HG03521 (cell line): ENCODE results near the gene TMED1.
"Not testable (repeated sequence)": the region's sequence is repeated elsewhere in the genome, so short reads cannot be mapped to it uniquely, and the experiment has no call there.

ENCODE experiments used
- ATAC-seq: cut with Tn5 transposase; IDR thresholded peaks from one replicate; pipeline ENCODE4 v1.9.1; 2021; ENCODE audit warnings: mild to moderate bottlenecking, moderate library complexity; ENCODE audit not compliant: unreplicated experiment

TMED1 gene

GRCh38 chr19:10835754-10836478 lies at the start of gene TMED1:
TSS of gene TMED1 (minus strand) at chr19:10836212. CDS start at chr19:10836191, 21 bp downstream.
- peak; percentile 69 for ATAC-seq

DNA sequence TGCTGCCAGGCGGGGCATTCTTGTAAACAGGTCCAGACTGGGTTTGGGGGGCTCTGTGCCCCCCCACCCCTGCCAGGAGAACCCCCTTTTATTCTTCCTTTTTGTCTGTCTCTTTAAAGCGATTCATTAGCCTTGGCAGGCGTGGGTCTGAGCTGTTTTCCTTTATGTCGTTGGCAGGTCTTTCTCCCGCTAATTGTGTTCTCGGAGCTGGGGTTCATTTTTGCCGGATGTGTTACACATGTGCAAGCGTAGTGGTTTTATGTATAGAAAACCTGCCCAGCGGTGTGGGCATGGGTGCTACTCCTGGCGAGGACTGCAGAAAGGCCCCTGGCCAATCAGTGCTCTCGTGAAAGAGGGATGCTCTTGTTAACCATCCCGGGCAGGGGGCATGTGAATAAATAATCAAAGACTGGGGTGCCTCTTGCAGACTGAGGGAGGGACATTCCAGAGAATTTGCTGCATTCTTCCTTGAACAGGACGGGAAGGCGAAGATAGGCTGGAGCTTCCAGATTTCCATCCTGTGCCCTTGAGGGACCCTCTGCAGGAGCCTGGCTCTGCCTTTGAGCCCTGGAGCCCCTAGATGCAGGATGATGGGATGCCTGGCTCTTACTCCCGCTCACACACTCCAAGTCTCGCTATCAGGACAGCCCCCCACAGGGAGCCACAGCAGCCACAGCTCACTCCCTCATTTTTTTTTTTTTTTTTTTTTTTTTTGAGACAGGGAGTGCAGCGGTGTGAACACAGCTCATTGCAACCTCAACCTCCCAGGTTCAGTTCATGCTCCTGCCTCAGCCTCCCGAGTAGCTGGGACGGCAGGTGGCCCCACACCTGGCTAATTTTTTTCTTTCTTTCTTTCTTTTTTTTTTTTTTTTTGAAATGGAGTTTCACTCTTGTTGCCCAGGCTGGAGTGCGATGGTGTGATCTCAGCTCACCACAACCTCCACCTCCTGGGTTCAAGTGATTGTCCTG lies 49.5 kb upstream of the TMED1 start:
- ATAC-seq = no peak

DNA sequence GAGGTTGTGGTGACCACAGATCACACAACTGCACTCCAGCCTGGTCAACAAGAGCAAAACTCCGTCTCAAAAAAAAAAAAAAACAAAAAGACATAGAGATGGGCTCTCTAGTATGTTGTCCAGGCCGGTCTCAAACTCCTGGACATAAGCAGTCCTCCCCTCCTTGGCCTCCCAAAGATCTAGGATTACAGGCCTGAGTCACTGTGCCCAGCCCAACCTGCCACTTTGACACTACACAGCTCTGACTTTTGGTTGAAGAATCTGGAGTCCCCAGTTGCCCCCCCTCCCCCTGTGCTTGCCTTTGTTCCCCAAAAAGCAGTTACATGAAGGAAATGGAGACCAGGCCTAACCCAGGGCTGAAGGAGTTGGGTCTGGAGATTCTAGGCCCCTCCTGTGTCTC lies 48.3 kb upstream of the TMED1 start:
- ATAC-seq = no peak

GRCh38 chr19:10882108-10882457 lies 46.1 kb upstream of the TMED1 start:
- ATAC-seq = no peak

GRCh38 chr19:10881403-10882107 lies 45.5 kb upstream of the TMED1 start:
- no peak for ATAC-seq

DNA sequence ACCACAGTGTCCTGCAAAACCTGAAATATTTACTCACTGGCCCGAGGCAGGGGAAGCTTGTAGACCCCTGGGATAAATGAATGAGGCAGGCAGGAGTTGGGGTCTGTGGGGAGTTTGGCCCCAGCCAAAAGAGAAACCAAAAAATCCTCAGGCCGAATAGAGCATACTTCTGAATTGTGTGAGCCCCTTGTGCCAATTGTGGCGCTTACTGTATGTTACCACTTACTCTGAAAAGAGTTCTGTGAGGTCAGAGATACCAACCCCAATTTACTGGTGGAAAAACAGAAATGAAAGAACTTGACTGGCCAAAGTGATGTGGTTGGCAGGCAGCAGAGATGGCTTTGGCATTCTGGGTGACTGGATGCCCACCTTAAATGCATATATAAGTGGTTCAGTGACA lies 42.2 kb upstream of the TMED1 start:
- ATAC-seq = no peak

GRCh38 chr19:10877608-10878007 lies 41.6 kb upstream of the TMED1 start:
- not testable (repeated sequence) for ATAC-seq

GRCh38 chr19:10876459-10877240 lies 40.6 kb upstream of the TMED1 start:
- no peak for ATAC-seq

DNA sequence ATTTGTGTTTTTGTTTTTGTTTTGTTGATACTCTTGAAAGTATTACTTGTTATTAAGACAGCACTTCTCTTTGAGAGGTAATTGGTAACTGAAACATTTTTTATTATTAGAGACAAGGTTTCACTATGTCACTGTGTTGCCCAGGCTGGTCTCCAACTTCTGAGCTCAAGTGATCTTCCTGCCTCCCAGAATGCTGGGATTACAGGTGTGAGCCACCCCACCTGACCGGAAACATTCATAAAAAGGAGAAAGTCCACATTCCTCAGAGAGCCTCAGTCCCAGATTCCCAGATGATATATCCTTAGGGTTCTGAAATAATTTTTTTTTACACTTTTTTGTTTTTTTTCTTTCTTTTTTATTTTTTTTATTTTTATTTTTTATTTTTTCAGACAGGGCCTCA lies 38.0 kb upstream of the TMED1 start:
- ATAC-seq = no peak

GRCh38 chr19:10872546-10873107 lies 36.6 kb upstream of the TMED1 start:
- no peak for ATAC-seq

DNA sequence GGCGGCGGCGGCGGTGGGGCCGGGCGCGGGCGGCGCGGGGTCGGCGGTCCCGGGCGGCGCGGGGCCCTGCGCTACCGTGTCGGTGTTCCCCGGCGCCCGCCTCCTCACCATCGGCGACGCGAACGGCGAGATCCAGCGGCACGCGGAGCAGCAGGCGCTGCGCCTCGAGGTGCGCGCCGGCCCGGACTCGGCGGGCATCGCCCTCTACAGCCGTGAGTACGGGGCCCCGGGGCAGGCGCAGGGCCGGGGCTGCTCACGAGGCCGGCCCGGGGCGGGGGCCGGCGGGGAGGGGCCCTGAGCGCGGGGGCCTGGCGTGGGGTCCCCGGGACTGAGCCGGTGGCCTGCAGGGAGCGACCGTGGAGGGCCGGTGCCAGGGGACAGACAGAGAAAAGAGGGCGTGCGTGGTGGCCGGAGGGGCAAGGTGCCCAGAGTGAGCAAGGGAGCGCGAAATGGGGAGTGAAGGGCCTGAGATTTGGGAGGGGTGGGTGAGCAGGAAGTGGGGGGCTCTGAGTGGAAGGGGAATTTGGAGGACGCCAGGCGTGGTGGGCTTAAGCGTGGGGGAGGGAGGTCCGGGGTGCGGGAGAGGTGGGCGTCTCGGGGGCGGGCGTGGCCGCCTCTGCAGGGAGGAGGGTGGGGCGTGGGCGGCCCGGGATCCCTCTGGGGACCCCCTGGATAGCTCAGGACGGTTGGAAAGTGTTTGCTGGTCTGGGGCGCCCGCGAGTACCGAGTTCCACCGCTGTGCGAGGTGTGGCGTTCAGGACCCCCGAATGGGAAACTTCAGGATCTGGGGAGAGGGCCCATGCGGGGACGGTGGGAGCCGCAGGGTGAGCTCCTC lies 35.9 kb upstream of the TMED1 start:
- peak; percentile 18 for ATAC-seq

GRCh38 chr19:10870955-10871603 lies 35.1 kb upstream of the TMED1 start, which contains the start of gene CARM1:
TSS of gene CARM1 (plus strand) at chr19:10871553. CDS start at chr19:10871703, 150 bp downstream.
- ATAC-seq = peak; percentile 77

- no peak for ATAC-seq
Measured at GRCh38 chr19:10870501-10870954, 34.5 kb upstream of the TMED1 start.

GRCh38 chr19:10869872-10870311 lies 33.9 kb upstream of the TMED1 start:
- ATAC-seq = not testable (repeated sequence)

DNA sequence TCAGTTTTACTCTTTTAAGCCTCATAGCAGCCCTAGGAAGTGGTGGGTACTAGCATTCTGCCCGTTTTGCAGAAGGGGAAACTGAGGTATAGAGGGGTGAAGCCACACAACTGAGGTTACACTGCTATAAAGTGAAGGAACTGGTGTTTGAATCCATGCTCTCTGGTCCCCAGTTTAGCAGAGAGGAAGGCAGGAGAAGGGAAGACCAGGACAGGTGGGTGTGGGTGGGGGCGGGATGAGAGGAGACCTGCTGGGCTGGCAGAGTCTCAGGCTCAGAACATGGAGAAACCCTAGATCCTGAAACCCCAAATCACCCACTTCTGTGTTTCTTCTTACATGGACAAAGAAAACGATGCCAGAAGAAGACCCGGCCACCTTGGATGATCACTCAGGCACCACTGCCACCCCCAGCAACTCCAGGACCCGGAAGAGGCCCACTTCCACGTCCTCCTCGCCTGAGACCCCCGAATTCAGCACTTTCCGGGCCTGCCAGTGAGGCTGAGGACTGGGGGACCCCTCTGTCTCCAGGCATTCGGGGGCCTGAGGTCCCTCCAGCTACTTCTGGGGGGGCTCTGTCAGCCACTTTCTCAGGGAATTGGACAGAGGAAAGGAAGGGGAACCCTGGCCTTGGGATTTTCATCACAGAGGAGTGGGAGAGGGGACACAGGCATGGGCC lies 33.0 kb upstream of the TMED1 start:
- no peak for ATAC-seq

DNA sequence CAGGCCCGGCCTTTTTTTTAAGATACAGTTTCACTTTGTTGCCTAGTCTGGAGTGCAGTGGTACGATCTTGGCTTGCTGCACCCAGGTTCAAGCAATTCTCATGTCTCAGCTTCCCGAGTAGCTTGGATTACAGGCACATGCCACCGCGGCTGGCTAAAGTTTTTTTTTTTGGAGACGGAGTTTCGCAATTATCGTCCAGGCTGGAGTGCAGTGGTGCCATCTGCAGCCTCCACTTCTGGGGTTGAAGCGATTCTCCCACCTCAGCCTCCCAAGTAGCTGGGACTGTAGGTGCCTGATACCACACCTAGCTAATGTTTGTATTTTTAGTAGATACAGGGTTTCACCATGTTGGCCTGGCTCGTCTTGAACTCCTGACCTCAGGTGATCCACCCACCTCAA lies 30.5 kb upstream of the TMED1 start:
- no peak for ATAC-seq

- ATAC-seq = no peak
Measured at GRCh38 chr19:10864538-10864899, 28.5 kb upstream of the TMED1 start.

- ATAC-seq = no peak
Measured at GRCh38 chr19:10863107-10863717, 27.2 kb upstream of the TMED1 start.
